H9 (cell line): ENCODE data around the gene SLC24A4. TPM values are rescaled to one million over a fixed set of nuclear protein-coding genes. Genes with fewer than 3 reads are reported as not detected.

ENCODE experiments used
- DNase-seq: peaks from one replicate; pipeline ENCODE4 v3.0.0-alpha.2; 2017
- H2AFZ ChIP-seq: one replicate; pipeline ENCODE4 v1.6.1; 2013; ENCODE audit warnings: mild to moderate bottlenecking, low read length, control low read depth, moderate library complexity
- H2AK5ac ChIP-seq: 2 replicates; pipeline ENCODE4 v1.6.1; 2013; ENCODE audit warnings: low read length, control low read depth, mixed read lengths; ENCODE audit not compliant: insufficient read length
- H2BK120ac ChIP-seq: one replicate; pipeline ENCODE4 v1.6.1; 2013; ENCODE audit warnings: low read depth, mild to moderate bottlenecking, low read length, control low read depth, inconsistent platforms; ENCODE audit not compliant: poor library complexity, severe bottlenecking
- H2BK12ac ChIP-seq: 2 replicates; pipeline ENCODE4 v1.6.1; 2013; ENCODE audit warnings: low read length, control low read depth, mixed read lengths, low read depth; ENCODE audit not compliant: insufficient read length
- H2BK15ac ChIP-seq: 2 replicates; pipeline ENCODE4 v1.6.1; 2013; ENCODE audit warnings: low read depth, low read length, control low read depth
- H2BK20ac ChIP-seq: one replicate; pipeline ENCODE4 v1.6.1; 2013; ENCODE audit warnings: low read depth, mild to moderate bottlenecking, low read length, control low read depth, inconsistent platforms; ENCODE audit not compliant: poor library complexity, severe bottlenecking
- H2BK5ac ChIP-seq: 2 replicates; pipeline ENCODE4 v1.6.1; 2013; ENCODE audit warnings: low read length, control low read depth, mixed read lengths; ENCODE audit not compliant: insufficient read length
- H3K14ac ChIP-seq: 2 replicates; pipeline ENCODE4 v1.6.1; 2013; ENCODE audit warnings: low read length, control low read depth; ENCODE audit not compliant: insufficient read depth
- H3K18ac ChIP-seq: 2 replicates; pipeline ENCODE4 v1.6.1; 2013; ENCODE audit warnings: low read depth, mild to moderate bottlenecking, mixed read lengths, low read length, control low read depth; ENCODE audit not compliant: insufficient read length
- H3K23ac ChIP-seq: 2 replicates; pipeline ENCODE4 v1.6.1; 2013; ENCODE audit warnings: low read length, control low read depth, mixed read lengths, low read depth; ENCODE audit not compliant: insufficient read length
- H3K23me2 ChIP-seq: 2 replicates; pipeline ENCODE4 v1.6.1; 2013; ENCODE audit warnings: low read depth, mild to moderate bottlenecking, mixed read lengths, low read length, control low read depth; ENCODE audit not compliant: insufficient read length, poor library complexity, severe bottlenecking
- H3K27ac ChIP-seq: 2 replicates; pipeline ENCODE4 v1.5.1; 2013; ENCODE audit warnings: low read length, control low read depth, mixed read lengths, low read depth; ENCODE audit not compliant: insufficient read length
- H3K27me3 ChIP-seq: 2 replicates; pipeline ENCODE4 v1.6.1; 2013; ENCODE audit warnings: low read length, control low read depth, inconsistent platforms; ENCODE audit not compliant: insufficient read depth
- H3K4ac ChIP-seq: 2 replicates; pipeline ENCODE4 v1.6.1; 2013; ENCODE audit warnings: low read depth, mild to moderate bottlenecking, control low read depth, inconsistent platforms, low read length, moderate library complexity
- H3K4me1 ChIP-seq: 2 replicates; pipeline ENCODE4 v1.6.1; 2013; ENCODE audit warnings: low read length, control low read depth, inconsistent platforms; ENCODE audit not compliant: insufficient read depth
- H3K4me2 ChIP-seq: 2 replicates; pipeline ENCODE4 v1.6.1; 2013; ENCODE audit warnings: low read length, control low read depth, mixed read lengths; ENCODE audit not compliant: insufficient read length, insufficient read depth
- H3K56ac ChIP-seq: 2 replicates; pipeline ENCODE4 v1.6.1; 2013; ENCODE audit warnings: low read depth, mild to moderate bottlenecking, mixed read lengths, low read length, control low read depth; ENCODE audit not compliant: insufficient read length
- H3K79me1 ChIP-seq: 2 replicates; pipeline ENCODE4 v1.6.1; 2013; ENCODE audit warnings: low read depth, mild to moderate bottlenecking, moderate library complexity, low read length, control low read depth, inconsistent platforms; ENCODE audit not compliant: insufficient read depth, poor library complexity, severe bottlenecking
- H3K79me2 ChIP-seq: 2 replicates; pipeline ENCODE4 v1.6.1; 2013; ENCODE audit warnings: low read length, control low read depth, inconsistent platforms; ENCODE audit not compliant: insufficient read depth
- H3K9ac ChIP-seq: 2 replicates; pipeline ENCODE4 v1.6.1; 2013; ENCODE audit warnings: low read length, control low read depth, mixed read lengths; ENCODE audit not compliant: insufficient read length; ENCODE audit errors: extremely low read depth
- H3K9me3 ChIP-seq: one replicate; pipeline ENCODE4 v1.6.1; 2013; ENCODE audit warnings: low read depth, low read length, inconsistent platforms; ENCODE audit not compliant: control insufficient read depth
- H3T11ph ChIP-seq: one replicate; pipeline ENCODE4 v1.6.1; 2013; ENCODE audit warnings: mild to moderate bottlenecking, low read length, control low read depth, inconsistent platforms
- H4K20me1 ChIP-seq: one replicate; pipeline ENCODE4 v1.6.1; 2013; ENCODE audit not compliant: control insufficient read depth, insufficient read length, insufficient read depth
- H4K5ac ChIP-seq: 2 replicates; pipeline ENCODE4 v1.6.1; 2013; ENCODE audit warnings: low read depth, mild to moderate bottlenecking, mixed read lengths, low read length, control low read depth; ENCODE audit not compliant: insufficient read length
- H4K8ac ChIP-seq: replicated peaks from 2 replicates; pipeline ENCODE4 v1.6.1; 2013; ENCODE audit warnings: low read length, control low read depth, mixed read lengths, low read depth; ENCODE audit not compliant: insufficient read length
- H4K91ac ChIP-seq: 2 replicates; pipeline ENCODE4 v1.6.1; 2013; ENCODE audit warnings: low read depth, mild to moderate bottlenecking, moderate library complexity, mixed read lengths, low read length, control low read depth; ENCODE audit not compliant: insufficient read length
- H3K27ac Mint-ChIP-seq, 3 experiments: 2 replicates in 2 of 3; 3 replicates in 1 of 3; pipeline ENCODE4 v1.8.0; 2020 to 2021; ENCODE audit warnings: mixed read lengths in 3 of 3, mild to moderate bottlenecking in 1 of 3, moderate library complexity in 1 of 3
- H3K27me3 Mint-ChIP-seq: 2 replicates; pipeline ENCODE4 v1.8.0; 2021; ENCODE audit warnings: low read depth, mild to moderate bottlenecking, moderate library complexity, mixed read lengths
- H3K36me3 Mint-ChIP-seq, 3 experiments: 2 replicates in 2 of 3; 3 replicates in 1 of 3; pipeline ENCODE4 v1.8.0; 2020 to 2021; ENCODE audit warnings: low read depth in 3 of 3, mixed read lengths in 3 of 3; ENCODE audit not compliant: insufficient read depth in 1 of 3
- H3K4me1 Mint-ChIP-seq, 2 experiments: 2 replicates each; pipeline ENCODE4 v1.8.0; 2020; ENCODE audit warnings: mixed read lengths in 2 of 2
- H3K4me3 Mint-ChIP-seq, 2 experiments: 2 replicates in 1 of 2; 3 replicates in 1 of 2; pipeline ENCODE4 v1.8.0; 2020 to 2021; ENCODE audit warnings: mild to moderate bottlenecking in 2 of 2, mixed read lengths in 2 of 2, moderate library complexity in 1 of 2
- H3K9me3 Mint-ChIP-seq, 2 experiments: 2 replicates in 1 of 2; 3 replicates in 1 of 2; pipeline ENCODE4 v1.8.0; 2020; ENCODE audit warnings: mild to moderate bottlenecking in 2 of 2, mixed read lengths in 2 of 2, moderate library complexity in 1 of 2
- WGBS: extraction: QIAGEN DNeasy Blood & Tissue Kit; methylation state at CpG from one replicate; pipeline ENCODE4 v1.1.7; 2013; ENCODE audit warnings: missing lambda C conversion rate, low lambda C conversion rate, mixed read lengths; ENCODE audit not compliant: insufficient read length; ENCODE audit errors: extremely low coverage; 5-methylcytosine and 5-hydroxymethylcytosine counted together
- total RNA-seq: library from RNA; stranded (reverse); gene quantifications from 2 replicates; pipeline ENCODE4 v1.2.1, GENCODE V29; 2021
- TF ChIP-seq, protein P1 (sequence below): fragments of 200-600 bp; sonication (generic); conservative IDR thresholded peaks from 3 replicates; pipeline ENCODE4 v1.8.0; 2021; ENCODE audit warnings: antibody characterized with exemption, mild to moderate bottlenecking

Gene SLC24A4
- total RNA-seq, 1 experiment from 2014 or later, result 0.24 TPM

DNA sequence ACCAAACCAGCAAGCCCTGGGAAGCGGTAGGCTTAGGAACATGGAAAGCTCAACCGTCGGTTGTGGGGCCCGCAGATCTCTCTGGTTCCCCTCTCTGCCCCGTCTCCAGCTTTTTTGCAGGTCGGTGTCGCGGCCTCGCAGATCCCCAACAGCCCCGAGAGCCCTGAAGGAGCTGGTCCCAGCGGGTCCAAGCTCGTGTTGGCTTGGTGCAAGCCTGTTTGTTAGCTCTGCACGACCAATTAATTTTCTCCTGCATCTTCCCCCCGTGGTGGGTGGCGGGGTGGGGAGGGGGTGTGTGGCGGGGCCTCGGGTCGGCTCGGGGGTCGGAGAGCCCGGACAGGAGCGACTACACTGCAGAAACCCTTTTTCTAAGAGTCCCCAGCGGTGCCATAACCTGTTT is 449 bp upstream of the SLC24A4 start:
- H3K79me1 ChIP-seq, result no peaks in the 10 kb centered on the region
- H2BK12ac ChIP-seq, result no peak overlapping the region
- no peak overlapping the region for H3K14ac ChIP-seq
- no peaks in the 10 kb centered on the region for H3K79me2 ChIP-seq
- Mint-ChIP-seq H3K4me3 (peak overlapping the region; percentile 61 to 78), H3K9me3 (no peaks in the 10 kb centered on the region), H3K36me3 (no peaks in the 10 kb centered on the region), H3K27me3 (peaks cover 95% of the 10 kb centered on the region), H3K27ac (no peak overlapping the region), H3K4me1 (peaks cover 2 to 20% of the 10 kb centered on the region in 2 experiments)
- no peak overlapping the region for H2BK20ac ChIP-seq
- H3K27ac ChIP-seq, result no peak overlapping the region
- H3K27me3 ChIP-seq, result peaks cover 39% of the 10 kb centered on the region
- H4K5ac ChIP-seq, result no peak overlapping the region
- no peak overlapping the region for H3K23ac ChIP-seq
- no peaks in the 10 kb centered on the region for H4K20me1 ChIP-seq
- peak; percentile 44 for DNase-seq
- H3K4me1 ChIP-seq, result no peaks in the 10 kb centered on the region
- no peak overlapping the region for H4K91ac ChIP-seq
- H3T11ph ChIP-seq, result no peak overlapping the region
- H3K9ac ChIP-seq, result no peak overlapping the region
- H2BK15ac ChIP-seq, result no peak overlapping the region
- no peak overlapping the region for H3K56ac ChIP-seq
- no peak overlapping the region for H2AFZ ChIP-seq
- peak overlapping the region; percentile 26 for H3K4me2 ChIP-seq
- H2BK120ac ChIP-seq, result no peak overlapping the region
- H3K23me2 ChIP-seq, result peaks cover 9% of the 10 kb centered on the region
- TF ChIP-seq, protein P1, sequence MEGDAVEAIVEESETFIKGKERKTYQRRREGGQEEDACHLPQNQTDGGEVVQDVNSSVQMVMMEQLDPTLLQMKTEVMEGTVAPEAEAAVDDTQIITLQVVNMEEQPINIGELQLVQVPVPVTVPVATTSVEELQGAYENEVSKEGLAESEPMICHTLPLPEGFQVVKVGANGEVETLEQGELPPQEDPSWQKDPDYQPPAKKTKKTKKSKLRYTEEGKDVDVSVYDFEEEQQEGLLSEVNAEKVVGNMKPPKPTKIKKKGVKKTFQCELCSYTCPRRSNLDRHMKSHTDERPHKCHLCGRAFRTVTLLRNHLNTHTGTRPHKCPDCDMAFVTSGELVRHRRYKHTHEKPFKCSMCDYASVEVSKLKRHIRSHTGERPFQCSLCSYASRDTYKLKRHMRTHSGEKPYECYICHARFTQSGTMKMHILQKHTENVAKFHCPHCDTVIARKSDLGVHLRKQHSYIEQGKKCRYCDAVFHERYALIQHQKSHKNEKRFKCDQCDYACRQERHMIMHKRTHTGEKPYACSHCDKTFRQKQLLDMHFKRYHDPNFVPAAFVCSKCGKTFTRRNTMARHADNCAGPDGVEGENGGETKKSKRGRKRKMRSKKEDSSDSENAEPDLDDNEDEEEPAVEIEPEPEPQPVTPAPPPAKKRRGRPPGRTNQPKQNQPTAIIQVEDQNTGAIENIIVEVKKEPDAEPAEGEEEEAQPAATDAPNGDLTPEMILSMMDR, result no peak
- H2AK5ac ChIP-seq, result no peak overlapping the region
- no peak overlapping the region for H4K8ac ChIP-seq
- H3K18ac ChIP-seq, result no peak overlapping the region
- H3K9me3 ChIP-seq, result no peaks in the 10 kb centered on the region
- H2BK5ac ChIP-seq, result no peak overlapping the region
- WGBS, result no CpG with 5 or more reads among the region's 23 CpGs
- no peak overlapping the region for H3K4ac ChIP-seq
